GM23338 (cell line): Measurements from ENCODE around the gene COLEC12. TPM values are rescaled to one million over a fixed set of nuclear protein-coding genes. Genes with fewer than 3 reads are reported as not detected.

Source experiments
- ATAC-seq: fragments of 200-7000 bp; cut with Tn5 transposase; 3 replicates; pipeline ENCODE4 v1.9.1; 2020
- DNase-seq: peaks from one replicate; pipeline ENCODE4 v3.0.0-alpha.2; 2015; ENCODE audit warnings: low spot score
- H2AFZ ChIP-seq: fragments of 200-600 bp; sonication (generic); 2 replicates; pipeline ENCODE4 v1.8.0; 2016; ENCODE audit warnings: antibody characterized with exemption, mild to moderate bottlenecking, moderate library complexity
- H3F3A ChIP-seq: fragments of 200-600 bp; sonication (generic); replicated peaks from 2 replicates; pipeline ENCODE4 v1.8.0; 2017; ENCODE audit warnings: antibody characterized with exemption, mixed run types, low read depth
- H3K27ac ChIP-seq: fragments of 200-600 bp; sonication (generic); 2 replicates; pipeline ENCODE4 v1.6.1; 2016; ENCODE audit warnings: low read depth
- H3K27me3 ChIP-seq: fragments of 200-600 bp; sonication (generic); 2 replicates; pipeline ENCODE4 v1.8.0; 2016; ENCODE audit warnings: mild to moderate bottlenecking, mixed run types, moderate library complexity; ENCODE audit not compliant: insufficient read depth
- H3K36me3 ChIP-seq: fragments of 200-600 bp; sonication (generic); 2 replicates; pipeline ENCODE4 v1.8.0; 2016; ENCODE audit warnings: mild to moderate bottlenecking; ENCODE audit not compliant: insufficient read depth
- H3K4me1 ChIP-seq: fragments of 200-600 bp; sonication (generic); 2 replicates; pipeline ENCODE4 v1.8.0; 2016; ENCODE audit warnings: mild to moderate bottlenecking, moderate library complexity; ENCODE audit not compliant: insufficient read depth
- H3K4me2 ChIP-seq: fragments of 200-600 bp; sonication (generic); 2 replicates; pipeline ENCODE4 v1.7.1; 2017; ENCODE audit warnings: mixed run types
- H3K4me3 ChIP-seq: fragments of 200-600 bp; sonication (generic); 2 replicates; pipeline ENCODE4 v1.6.1; 2016; ENCODE audit warnings: mixed run types
- H3K79me2 ChIP-seq: fragments of 200-600 bp; sonication (generic); replicated peaks from 2 replicates; pipeline ENCODE4 v1.8.0; 2017; ENCODE audit warnings: mild to moderate bottlenecking; ENCODE audit not compliant: insufficient read depth
- H3K9me2 ChIP-seq: fragments of 200-600 bp; sonication (generic); 2 replicates; pipeline ENCODE4 v1.8.0; 2017; ENCODE audit not compliant: insufficient read depth
- H4K20me1 ChIP-seq: fragments of 200-600 bp; sonication (generic); replicated peaks from 2 replicates; pipeline ENCODE4 v1.8.0; 2017; ENCODE audit warnings: mild to moderate bottlenecking; ENCODE audit not compliant: insufficient read depth
- H3K27ac Mint-ChIP-seq: 2 replicates; pipeline ENCODE4 v1.8.0; 2020; ENCODE audit warnings: inconsistent platforms, mild to moderate bottlenecking, moderate library complexity, mixed read lengths
- H3K27me3 Mint-ChIP-seq: 3 replicates; pipeline ENCODE4 v1.8.0; 2022; ENCODE audit warnings: low read depth, mild to moderate bottlenecking, moderate library complexity, mixed read lengths, inconsistent platforms; ENCODE audit not compliant: insufficient read depth, poor library complexity
- H3K36me3 Mint-ChIP-seq: 3 replicates; pipeline ENCODE4 v1.8.0; 2021; ENCODE audit warnings: low read depth, mild to moderate bottlenecking, inconsistent platforms, moderate library complexity, mixed read lengths
- H3K4me1 Mint-ChIP-seq: 3 replicates; pipeline ENCODE4 v1.8.0; 2020; ENCODE audit warnings: mild to moderate bottlenecking, inconsistent platforms, mixed read lengths
- H3K4me3 Mint-ChIP-seq: 3 replicates; pipeline ENCODE4 v1.8.0; 2021; ENCODE audit warnings: moderate library complexity, mild to moderate bottlenecking, inconsistent platforms, mixed read lengths
- H3K9me3 Mint-ChIP-seq: 3 replicates; pipeline ENCODE4 v1.8.0; 2020; ENCODE audit warnings: moderate library complexity, mild to moderate bottlenecking, inconsistent platforms, mixed read lengths
- CREB1 ChIP-seq: fragments of 250-450 bp; sonication (Bioruptor Pico); IDR thresholded peaks from 2 replicates; pipeline ENCODE4 v1.5.0; 2020; ENCODE audit warnings: low read depth, mild to moderate bottlenecking, moderate library complexity
- CTCF ChIP-seq, 2 experiments: fragments of 200-600 bp in 1 of 2; sonication (generic) in 1 of 2; conservative IDR thresholded peaks; 2 replicates each; pipeline versions ENCODE4 v1.5.1 to v1.6.1; 2016 to 2017; ENCODE audit warnings: antibody characterized with exemption in 2 of 2, low read depth in 2 of 2, mild to moderate bottlenecking in 2 of 2, moderate library complexity in 1 of 2
- EZH2 ChIP-seq: fragments of 200-600 bp; sonication (generic); IDR thresholded peaks from one replicate; pipeline ENCODE4 v1.8.0; 2017; ENCODE audit warnings: antibody characterized with exemption, mild to moderate bottlenecking, low read depth; ENCODE audit not compliant: unreplicated experiment
- EZH2phosphoT487 ChIP-seq: fragments of 200-600 bp; sonication (generic); IDR thresholded peaks from one replicate; pipeline ENCODE4 v1.8.1; 2018; ENCODE audit warnings: antibody characterized with exemption; ENCODE audit not compliant: unreplicated experiment
- JUNB ChIP-seq: IDR thresholded peaks from one replicate; pipeline ENCODE4 v1.6.1; 2016; ENCODE audit warnings: antibody characterized with exemption; ENCODE audit not compliant: unreplicated experiment
- NANOG ChIP-seq: IDR thresholded peaks from 2 replicates; pipeline ENCODE4 v1.6.1; 2016; ENCODE audit warnings: antibody characterized with exemption, borderline replicate concordance
- POLR2AphosphoS5 ChIP-seq: IDR thresholded peaks from 2 replicates; pipeline ENCODE4 v1.6.1; 2016; ENCODE audit warnings: antibody characterized with exemption, low read depth
- ZNF114 ChIP-seq: fragments of 250-450 bp; sonication (Bioruptor Pico); IDR thresholded peaks from 2 replicates; pipeline ENCODE4 v1.5.0; 2020; ENCODE audit warnings: mild to moderate bottlenecking, moderate library complexity
- ZNF331 ChIP-seq: fragments of 250-450 bp; sonication (Bioruptor Pico); IDR thresholded peaks from 2 replicates; pipeline ENCODE4 v1.5.0; 2020; ENCODE audit warnings: low read depth, mild to moderate bottlenecking, moderate library complexity
- polyA plus RNA-seq: library from polyadenylated mRNA; unstranded; fragments of >200 nt; fragmentation: Nextera tagmentation; extraction: Ambion mirVana; gene quantifications from 2 replicates; pipeline ENCODE4 v1.2.1, GENCODE V29; 2016
- total RNA-seq: library from RNA; depleted of rRNA; stranded (reverse); fragments of >200 nt; shearing (Covaris generic); gene quantifications from 2 replicates; pipeline ENCODE4 v1.2.3, GENCODE V29; 2014
- TF ChIP-seq, protein P1 (sequence below): IDR thresholded peaks from one replicate; pipeline ENCODE4 v1.6.1; 2018; ENCODE audit warnings: antibody characterized with exemption; ENCODE audit not compliant: unreplicated experiment
- TF ChIP-seq, protein P2 (sequence below): fragments of 250-450 bp; sonication (Bioruptor Pico); IDR thresholded peaks from 2 replicates; pipeline ENCODE4 v1.5.0; 2020; ENCODE audit warnings: mild to moderate bottlenecking, moderate library complexity

Gene COLEC12
- total and polyA plus RNA-seq, 2 experiments from 2014 or later, result 1.1 to 3.2 TPM

GRCh38 chr18:415047-415446 is 85.5 kb downstream of the COLEC12 start:
- no peaks in the 10 kb centered on the region for H3K9me2 ChIP-seq
- H4K20me1 ChIP-seq, result no peaks in the 10 kb centered on the region
- 0 out of 2 replicates have a peak, but pooled peaks cover under 1% of the 10 kb centered on the region for H3K4me1 ChIP-seq
- no peaks in the 10 kb centered on the region for H3F3A ChIP-seq
- no peak overlapping the region for H3K27ac Mint-ChIP-seq
- no peaks in the 10 kb centered on the region for H3K36me3 Mint-ChIP-seq
- no peaks in the 10 kb centered on the region for H3K9me3 Mint-ChIP-seq
- no peak overlapping the region for H3K4me2 ChIP-seq
- no peak overlapping the region for H2AFZ ChIP-seq
- H3K4me1 Mint-ChIP-seq, result peaks cover 2% of the 10 kb centered on the region; the same call in 2 of the 3 replicates
- H3K27ac ChIP-seq, result no peak overlapping the region
- H3K79me2 ChIP-seq, result no peaks in the 10 kb centered on the region
- DNase-seq, result no peak
- H3K4me3 ChIP-seq, result no peak overlapping the region
- H3K27me3 ChIP-seq, result no peaks in the 10 kb centered on the region
- H3K27me3 Mint-ChIP-seq, result no peaks in the 10 kb centered on the region
- no peak for TF ChIP-seq ZNF331
- TF ChIP-seq, protein P1, sequence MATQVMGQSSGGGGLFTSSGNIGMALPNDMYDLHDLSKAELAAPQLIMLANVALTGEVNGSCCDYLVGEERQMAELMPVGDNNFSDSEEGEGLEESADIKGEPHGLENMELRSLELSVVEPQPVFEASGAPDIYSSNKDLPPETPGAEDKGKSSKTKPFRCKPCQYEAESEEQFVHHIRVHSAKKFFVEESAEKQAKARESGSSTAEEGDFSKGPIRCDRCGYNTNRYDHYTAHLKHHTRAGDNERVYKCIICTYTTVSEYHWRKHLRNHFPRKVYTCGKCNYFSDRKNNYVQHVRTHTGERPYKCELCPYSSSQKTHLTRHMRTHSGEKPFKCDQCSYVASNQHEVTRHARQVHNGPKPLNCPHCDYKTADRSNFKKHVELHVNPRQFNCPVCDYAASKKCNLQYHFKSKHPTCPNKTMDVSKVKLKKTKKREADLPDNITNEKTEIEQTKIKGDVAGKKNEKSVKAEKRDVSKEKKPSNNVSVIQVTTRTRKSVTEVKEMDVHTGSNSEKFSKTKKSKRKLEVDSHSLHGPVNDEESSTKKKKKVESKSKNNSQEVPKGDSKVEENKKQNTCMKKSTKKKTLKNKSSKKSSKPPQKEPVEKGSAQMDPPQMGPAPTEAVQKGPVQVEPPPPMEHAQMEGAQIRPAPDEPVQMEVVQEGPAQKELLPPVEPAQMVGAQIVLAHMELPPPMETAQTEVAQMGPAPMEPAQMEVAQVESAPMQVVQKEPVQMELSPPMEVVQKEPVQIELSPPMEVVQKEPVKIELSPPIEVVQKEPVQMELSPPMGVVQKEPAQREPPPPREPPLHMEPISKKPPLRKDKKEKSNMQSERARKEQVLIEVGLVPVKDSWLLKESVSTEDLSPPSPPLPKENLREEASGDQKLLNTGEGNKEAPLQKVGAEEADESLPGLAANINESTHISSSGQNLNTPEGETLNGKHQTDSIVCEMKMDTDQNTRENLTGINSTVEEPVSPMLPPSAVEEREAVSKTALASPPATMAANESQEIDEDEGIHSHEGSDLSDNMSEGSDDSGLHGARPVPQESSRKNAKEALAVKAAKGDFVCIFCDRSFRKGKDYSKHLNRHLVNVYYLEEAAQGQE, result no peak
- TF ChIP-seq POLR2AphosphoS5, result no peak
- TF ChIP-seq EZH2phosphoT487, result no peak
- TF ChIP-seq EZH2, result no peak
- no peak for TF ChIP-seq NANOG
- TF ChIP-seq CREB1 (CRISPR knock-in tag), result no peak
- TF ChIP-seq JUNB, result no peak
- TF ChIP-seq, protein P2, sequence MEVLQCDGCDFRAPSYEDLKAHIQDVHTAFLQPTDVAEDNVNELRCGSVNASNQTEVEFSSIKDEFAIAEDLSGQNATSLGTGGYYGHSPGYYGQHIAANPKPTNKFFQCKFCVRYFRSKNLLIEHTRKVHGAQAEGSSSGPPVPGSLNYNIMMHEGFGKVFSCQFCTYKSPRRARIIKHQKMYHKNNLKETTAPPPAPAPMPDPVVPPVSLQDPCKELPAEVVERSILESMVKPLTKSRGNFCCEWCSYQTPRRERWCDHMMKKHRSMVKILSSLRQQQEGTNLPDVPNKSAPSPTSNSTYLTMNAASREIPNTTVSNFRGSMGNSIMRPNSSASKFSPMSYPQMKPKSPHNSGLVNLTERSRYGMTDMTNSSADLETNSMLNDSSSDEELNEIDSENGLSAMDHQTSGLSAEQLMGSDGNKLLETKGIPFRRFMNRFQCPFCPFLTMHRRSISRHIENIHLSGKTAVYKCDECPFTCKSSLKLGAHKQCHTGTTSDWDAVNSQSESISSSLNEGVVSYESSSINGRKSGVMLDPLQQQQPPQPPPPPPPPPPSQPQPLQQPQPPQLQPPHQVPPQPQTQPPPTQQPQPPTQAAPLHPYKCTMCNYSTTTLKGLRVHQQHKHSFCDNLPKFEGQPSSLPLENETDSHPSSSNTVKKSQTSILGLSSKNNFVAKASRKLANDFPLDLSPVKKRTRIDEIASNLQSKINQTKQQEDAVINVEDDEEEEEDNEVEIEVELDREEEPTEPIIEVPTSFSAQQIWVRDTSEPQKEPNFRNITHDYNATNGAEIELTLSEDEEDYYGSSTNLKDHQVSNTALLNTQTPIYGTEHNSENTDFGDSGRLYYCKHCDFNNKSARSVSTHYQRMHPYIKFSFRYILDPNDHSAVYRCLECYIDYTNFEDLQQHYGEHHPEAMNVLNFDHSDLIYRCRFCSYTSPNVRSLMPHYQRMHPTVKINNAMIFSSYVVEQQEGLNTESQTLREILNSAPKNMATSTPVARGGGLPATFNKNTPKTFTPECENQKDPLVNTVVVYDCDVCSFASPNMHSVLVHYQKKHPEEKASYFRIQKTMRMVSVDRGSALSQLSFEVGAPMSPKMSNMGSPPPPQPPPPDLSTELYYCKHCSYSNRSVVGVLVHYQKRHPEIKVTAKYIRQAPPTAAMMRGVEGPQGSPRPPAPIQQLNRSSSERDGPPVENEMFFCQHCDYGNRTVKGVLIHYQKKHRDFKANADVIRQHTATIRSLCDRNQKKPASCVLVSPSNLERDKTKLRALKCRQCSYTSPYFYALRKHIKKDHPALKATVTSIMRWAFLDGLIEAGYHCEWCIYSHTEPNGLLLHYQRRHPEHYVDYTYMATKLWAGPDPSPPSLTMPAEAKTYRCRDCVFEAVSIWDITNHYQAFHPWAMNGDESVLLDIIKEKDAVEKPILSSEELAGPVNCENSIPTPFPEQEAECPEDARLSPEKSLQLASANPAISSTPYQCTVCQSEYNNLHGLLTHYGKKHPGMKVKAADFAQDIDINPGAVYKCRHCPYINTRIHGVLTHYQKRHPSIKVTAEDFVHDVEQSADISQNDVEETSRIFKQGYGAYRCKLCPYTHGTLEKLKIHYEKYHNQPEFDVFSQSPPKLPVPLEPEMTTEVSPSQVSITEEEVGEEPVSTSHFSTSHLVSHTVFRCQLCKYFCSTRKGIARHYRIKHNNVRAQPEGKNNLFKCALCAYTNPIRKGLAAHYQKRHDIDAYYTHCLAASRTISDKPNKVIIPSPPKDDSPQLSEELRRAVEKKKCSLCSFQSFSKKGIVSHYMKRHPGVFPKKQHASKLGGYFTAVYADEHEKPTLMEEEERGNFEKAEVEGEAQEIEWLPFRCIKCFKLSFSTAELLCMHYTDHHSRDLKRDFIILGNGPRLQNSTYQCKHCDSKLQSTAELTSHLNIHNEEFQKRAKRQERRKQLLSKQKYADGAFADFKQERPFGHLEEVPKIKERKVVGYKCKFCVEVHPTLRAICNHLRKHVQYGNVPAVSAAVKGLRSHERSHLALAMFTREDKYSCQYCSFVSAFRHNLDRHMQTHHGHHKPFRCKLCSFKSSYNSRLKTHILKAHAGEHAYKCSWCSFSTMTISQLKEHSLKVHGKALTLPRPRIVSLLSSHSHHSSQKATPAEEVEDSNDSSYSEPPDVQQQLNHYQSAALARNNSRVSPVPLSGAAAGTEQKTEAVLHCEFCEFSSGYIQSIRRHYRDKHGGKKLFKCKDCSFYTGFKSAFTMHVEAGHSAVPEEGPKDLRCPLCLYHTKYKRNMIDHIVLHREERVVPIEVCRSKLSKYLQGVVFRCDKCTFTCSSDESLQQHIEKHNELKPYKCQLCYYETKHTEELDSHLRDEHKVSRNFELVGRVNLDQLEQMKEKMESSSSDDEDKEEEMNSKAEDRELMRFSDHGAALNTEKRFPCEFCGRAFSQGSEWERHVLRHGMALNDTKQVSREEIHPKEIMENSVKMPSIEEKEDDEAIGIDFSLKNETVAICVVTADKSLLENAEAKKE (CRISPR knock-in tag), result no peak
- TF ChIP-seq CTCF (conservative IDR thresholded peaks at IDR 0.05; ENCODE audit: low read depth in 2 of 2), result no peak
- TF ChIP-seq ZNF114 (CRISPR knock-in tag), result no peak
- H3K4me3 Mint-ChIP-seq, result no peak overlapping the region
- no peak for ATAC-seq
- no peaks in the 10 kb centered on the region for H3K36me3 ChIP-seq
